ENCODE results near the gene SMURF1.

SMURF1 gene

DNA sequence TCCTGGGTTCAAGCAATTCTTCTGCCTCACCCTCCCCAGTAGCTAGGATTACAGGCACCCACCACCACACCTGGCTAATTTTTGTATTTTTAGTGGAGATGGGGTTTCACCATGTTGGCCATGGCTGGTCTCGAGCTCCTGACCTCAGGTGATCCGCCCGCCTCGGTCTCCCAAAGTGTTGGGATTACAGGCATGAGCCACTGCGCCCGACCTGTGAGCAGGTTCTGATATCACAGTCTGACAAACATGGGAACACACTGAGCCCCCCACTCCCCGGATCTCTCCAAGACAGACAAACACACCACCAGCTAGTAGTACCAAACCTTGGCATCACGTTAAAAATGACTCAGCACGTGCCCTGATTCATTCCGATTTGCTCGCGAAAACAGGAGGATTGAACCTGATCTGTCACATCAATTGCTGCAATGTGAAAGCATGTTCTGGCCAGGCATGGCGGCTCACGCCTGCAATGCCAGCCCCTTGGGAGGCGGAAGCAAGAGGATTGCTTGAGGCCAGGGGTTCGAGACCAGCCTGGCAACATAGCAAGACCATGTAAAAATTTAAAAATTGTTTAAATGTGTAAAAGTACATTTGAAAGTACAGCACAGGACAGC lies 106.5 kb downstream of the SMURF1 start:
- Histone ChIP-seq H3K9me3 (no peaks in the 10 kb centered on the region), H3K27me3 (no peaks in the 10 kb centered on the region), H3K9ac (peak overlapping the region; percentile 87), H3K4me2 (peak overlapping the region; percentile 97), H3K4me1 (peaks cover 93% of the 10 kb centered on the region), H4K20me1 (no peaks in the 10 kb centered on the region; the same call in 1 of the 2 replicates), H3K4me3 (peak overlapping the region; percentile 73; the same call in 1 of the 2 replicates), H3K27ac (peak overlapping the region; percentile 98), H3K36me3 (peaks cover 83% of the 10 kb centered on the region)
- TF ChIP-seq Cebpa-rat (IDR thresholded peaks at IDR 0.05): no peak

DNA sequence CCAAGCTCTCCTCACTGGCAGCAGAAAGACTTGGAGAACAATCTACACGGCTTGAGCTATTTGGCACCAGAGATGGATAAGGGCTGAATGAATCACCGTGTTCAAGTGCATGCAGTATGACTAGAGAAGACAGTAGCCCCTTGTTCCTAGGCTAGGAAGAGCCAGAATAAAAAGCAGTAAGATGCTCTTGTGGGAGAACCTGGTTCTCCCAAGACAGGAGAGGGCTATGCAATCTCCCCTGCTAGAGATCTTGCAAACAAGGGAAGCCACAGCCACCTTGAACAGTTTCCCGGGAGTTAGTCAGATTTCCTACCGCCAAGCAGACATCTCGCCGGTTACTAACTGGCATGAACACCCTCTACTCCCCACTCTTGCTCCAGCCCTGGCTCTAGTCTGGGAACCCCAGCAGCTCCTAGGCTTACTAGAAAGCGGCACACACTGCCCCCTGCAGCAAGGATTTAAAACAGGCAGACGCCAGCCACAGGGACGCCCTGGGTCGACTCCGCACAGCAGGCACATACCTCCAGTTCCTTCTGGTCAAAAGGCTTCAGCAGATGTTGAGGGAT lies 107.3 kb downstream of the SMURF1 start:
- TF ChIP-seq Cebpa-rat (IDR thresholded peaks at IDR 0.05): no peak
- peak overlapping the region; percentile 97 for H3K4me2 ChIP-seq
- no peaks in the 10 kb centered on the region for H3K27me3 ChIP-seq
- H4K20me1 ChIP-seq: no peaks in the 10 kb centered on the region; the same call in 1 of the 2 replicates
- peak overlapping the region; percentile 98 for H3K27ac ChIP-seq
- H3K4me1 ChIP-seq: peaks cover 97% of the 10 kb centered on the region
- H3K9ac ChIP-seq: peak overlapping the region; percentile 87
- peak overlapping the region; percentile 73 for H3K4me3 ChIP-seq
- H3K36me3 ChIP-seq: peaks cover 83% of the 10 kb centered on the region
- H3K9me3 ChIP-seq: no peaks in the 10 kb centered on the region

DNA sequence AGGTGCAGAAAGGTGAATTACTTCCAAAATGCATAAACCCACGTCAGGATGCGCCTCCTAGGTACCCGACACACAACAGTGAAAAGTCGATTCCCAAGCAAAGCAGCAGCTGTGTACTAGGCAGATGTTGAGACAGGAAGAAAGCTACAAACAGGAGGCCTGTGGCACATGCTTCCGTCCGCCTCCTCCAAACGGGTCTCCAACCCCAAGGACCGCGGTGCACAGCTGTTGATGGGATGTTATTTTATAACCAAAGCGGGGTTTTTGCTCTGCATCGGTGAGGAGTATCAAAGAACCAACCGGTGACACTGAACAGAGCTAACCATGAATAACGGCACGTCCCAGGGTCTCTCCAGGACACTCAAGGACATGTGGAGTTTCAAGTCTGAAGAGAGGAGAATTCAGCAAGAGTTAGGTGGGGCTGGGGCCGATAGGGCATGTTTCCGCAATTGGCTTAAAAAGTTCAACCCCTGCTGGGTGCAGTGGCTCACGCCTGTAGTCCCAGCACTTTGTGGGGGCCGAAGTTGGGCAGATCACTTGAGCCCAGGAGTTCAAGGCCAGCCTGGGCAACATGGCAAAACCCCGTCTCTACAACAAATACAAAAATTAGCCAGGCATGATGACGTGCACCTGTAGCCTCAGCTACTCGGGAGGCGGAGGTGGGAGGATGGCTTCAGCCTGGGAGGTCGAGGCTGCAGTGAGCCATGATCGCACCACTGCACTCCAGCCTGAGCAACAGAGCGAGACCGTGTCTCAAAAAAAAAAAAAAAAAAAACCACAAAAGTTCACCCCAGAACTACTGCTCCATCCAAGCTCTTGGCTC lies 108.0 kb downstream of the SMURF1 start:
- Histone ChIP-seq H3K27me3 (no peaks in the 10 kb centered on the region), H4K20me1 (no peaks in the 10 kb centered on the region; the same call in 1 of the 2 replicates), H3K9me3 (no peaks in the 10 kb centered on the region), H3K9ac (peak overlapping the region; percentile 87), H3K4me3 (peak overlapping the region; percentile 73), H3K4me2 (peak overlapping the region; percentile 97), H3K27ac (peak overlapping the region; percentile 98), H3K36me3 (peaks cover 83% of the 10 kb centered on the region), H3K4me1 (peaks cover 98% of the 10 kb centered on the region)
- TF ChIP-seq Cebpa-rat (IDR thresholded peaks at IDR 0.05): no peak

DNA sequence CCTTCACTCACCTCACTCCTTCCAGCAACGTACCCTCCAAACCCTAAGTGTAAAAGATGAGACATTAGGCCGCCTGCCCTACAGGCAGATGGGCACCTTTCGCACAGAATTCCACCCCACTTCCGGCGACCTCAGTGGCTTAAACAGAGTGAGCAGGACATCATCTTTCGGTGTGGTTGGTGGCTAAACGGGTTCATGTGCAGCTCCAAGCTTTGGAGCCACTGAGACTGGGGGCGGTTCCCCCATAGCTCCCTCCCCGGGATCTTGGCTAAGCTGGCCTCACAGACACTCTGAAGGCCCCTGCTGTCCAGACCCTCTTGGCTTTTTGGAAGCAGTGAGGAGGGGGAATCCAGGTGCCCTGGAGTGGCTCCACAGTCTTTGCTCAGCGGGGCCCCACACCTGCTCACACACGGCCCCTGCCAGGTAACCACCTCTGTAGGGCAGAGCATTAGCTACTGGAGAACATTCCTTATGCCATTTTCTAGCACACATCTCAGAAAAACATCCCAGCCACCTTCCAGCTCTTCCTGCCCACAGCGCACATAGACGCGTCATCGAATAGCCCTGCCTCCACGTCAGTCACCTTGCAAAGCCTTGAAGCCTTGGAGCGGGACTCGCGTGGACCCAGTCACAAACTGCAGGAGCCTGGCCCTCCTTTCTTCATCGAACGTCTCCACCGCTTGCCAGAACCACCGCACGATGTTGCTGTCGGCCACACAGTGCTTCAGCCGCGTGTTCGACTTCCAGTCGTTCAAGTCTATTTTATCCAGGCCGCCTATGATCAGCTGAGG lies 108.8 kb downstream of the SMURF1 start:
- Histone ChIP-seq H3K9ac (peak overlapping the region; percentile 87), H3K27me3 (no peaks in the 10 kb centered on the region), H3K36me3 (peaks cover 84% of the 10 kb centered on the region), H4K20me1 (no peaks in the 10 kb centered on the region; the same call in 1 of the 2 replicates), H3K4me2 (peak overlapping the region; percentile 97), H3K27ac (peak overlapping the region; percentile 98), H3K4me1 (peaks cover 98% of the 10 kb centered on the region), H3K9me3 (no peaks in the 10 kb centered on the region), H3K4me3 (peak overlapping the region; percentile 73)
- no peak for TF ChIP-seq Cebpa-rat (IDR thresholded peaks at IDR 0.05)

DNA sequence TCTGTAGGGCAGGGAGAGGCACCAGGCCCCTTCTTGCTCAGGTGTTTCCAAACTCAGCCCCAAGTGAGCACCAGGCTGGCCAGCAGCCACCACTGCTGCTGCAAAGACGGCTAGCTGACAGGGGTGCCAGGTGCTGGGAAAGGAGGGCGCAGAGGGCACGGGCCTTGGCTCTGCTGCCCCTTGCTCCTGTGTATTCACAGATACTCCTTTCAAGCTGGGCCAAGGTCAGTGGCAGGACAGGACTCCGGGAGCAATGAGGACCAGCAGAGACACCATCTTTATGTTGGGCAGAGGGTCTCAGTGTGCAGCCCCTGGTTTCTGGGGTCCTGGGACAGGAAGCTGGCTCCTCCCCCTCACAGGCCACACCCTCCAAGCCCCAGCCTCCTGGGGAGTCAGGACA lies 110.1 kb downstream of the SMURF1 start:
- TF ChIP-seq Cebpa-rat (IDR thresholded peaks at IDR 0.05): no peak
- Histone ChIP-seq H3K4me3 (peak overlapping the region; percentile 73), H3K27ac (peak overlapping the region; percentile 98), H3K9me3 (no peaks in the 10 kb centered on the region), H3K4me1 (peaks cover 98% of the 10 kb centered on the region), H3K36me3 (peaks cover 85% of the 10 kb centered on the region), H3K27me3 (no peaks in the 10 kb centered on the region), H4K20me1 (no peaks in the 10 kb centered on the region; the same call in 1 of the 2 replicates), H3K9ac (peak overlapping the region; percentile 87), H3K4me2 (peak overlapping the region; percentile 97)

DNA sequence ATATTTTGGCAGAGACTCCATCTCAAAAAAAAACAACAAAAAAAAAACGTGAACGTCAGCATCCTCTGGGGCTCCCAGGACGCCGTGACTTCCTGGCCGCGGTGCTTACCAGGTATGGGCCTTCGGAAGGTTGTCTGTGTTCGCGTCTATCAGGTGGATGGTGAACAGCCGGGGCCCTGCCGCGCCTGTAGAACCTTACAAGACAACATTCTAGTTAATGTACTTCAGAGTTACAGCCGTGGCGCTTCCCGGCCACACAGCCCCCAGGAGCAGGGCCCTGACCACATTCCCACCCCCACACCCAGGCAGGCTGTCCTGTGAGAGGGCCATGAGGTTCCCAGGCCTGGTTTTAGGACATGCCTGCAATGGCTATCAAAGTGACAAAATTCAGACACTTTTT lies 111.0 kb downstream of the SMURF1 start:
- Histone ChIP-seq H3K27ac (peak overlapping the region; percentile 98), H3K4me3 (peak overlapping the region; percentile 73), H3K9ac (peak overlapping the region; percentile 87), H3K36me3 (peaks cover 85% of the 10 kb centered on the region), H3K4me2 (peak overlapping the region; percentile 97), H4K20me1 (no peaks in the 10 kb centered on the region; the same call in 1 of the 2 replicates), H3K4me1 (peaks cover 91% of the 10 kb centered on the region), H3K27me3 (no peaks in the 10 kb centered on the region), H3K9me3 (no peaks in the 10 kb centered on the region)
- no peak for TF ChIP-seq Cebpa-rat (IDR thresholded peaks at IDR 0.05)

DNA sequence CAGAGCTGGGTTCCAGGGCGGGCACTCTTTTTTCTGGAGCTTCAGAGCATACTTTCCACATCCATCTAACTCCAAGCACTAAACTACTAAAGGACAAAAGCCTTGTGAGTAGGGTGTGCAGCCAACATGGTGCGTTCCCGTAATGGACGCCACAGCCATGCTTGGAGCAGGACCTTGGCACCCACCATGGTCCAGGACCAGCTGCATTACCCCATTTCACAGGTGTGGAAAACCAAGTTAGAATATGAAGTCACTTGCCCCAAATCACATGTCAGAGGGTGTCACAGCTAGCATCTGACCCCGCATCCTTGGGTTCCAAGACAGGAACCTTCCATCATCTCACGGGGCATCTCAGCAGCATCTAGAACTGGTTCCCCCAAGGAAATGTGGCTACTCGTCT lies 112.4 kb downstream of the SMURF1 start:
- TF ChIP-seq Cebpa-rat (IDR thresholded peaks at IDR 0.05): no peak
- Histone ChIP-seq H3K9ac (no peak overlapping the region), H3K27me3 (no peaks in the 10 kb centered on the region), H3K4me2 (peak overlapping the region; percentile 97), H3K9me3 (no peaks in the 10 kb centered on the region), H3K27ac (peak overlapping the region; percentile 19; the same call in 1 of the 2 replicates), H3K36me3 (peaks cover 84% of the 10 kb centered on the region), H4K20me1 (no peaks in the 10 kb centered on the region; the same call in 1 of the 2 replicates), H3K4me1 (peaks cover 77% of the 10 kb centered on the region), H3K4me3 (no peak overlapping the region)

DNA sequence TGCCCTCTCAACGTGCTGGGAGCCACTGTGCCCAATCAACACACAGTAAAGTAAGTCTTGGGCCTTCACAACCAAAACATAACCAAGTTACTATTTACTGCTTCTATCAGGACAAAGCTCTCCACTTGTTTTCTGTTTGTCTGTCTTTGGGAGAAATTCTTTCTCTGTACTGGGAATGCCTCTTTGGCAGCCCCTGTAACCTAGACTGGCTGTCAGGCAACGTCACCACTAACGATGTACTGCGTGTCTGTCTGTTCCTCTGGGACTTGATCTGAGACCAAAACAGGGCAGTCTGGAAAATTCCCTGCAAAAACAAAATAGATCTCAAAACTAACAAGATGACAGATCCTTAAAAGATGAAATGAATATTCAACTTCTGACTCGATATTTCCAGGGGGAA lies 113.0 kb downstream of the SMURF1 start:
- Histone ChIP-seq H3K27me3 (no peaks in the 10 kb centered on the region), H3K9me3 (no peaks in the 10 kb centered on the region), H3K9ac (no peak overlapping the region), H3K4me3 (no peak overlapping the region), H3K27ac (0 out of 2 replicates have a peak overlapping the region, but pooled peaks have one; percentile 33), H3K4me2 (peak overlapping the region; percentile 97), H3K36me3 (peaks cover 84% of the 10 kb centered on the region), H4K20me1 (no peaks in the 10 kb centered on the region; the same call in 1 of the 2 replicates), H3K4me1 (peaks cover 71% of the 10 kb centered on the region)
- TF ChIP-seq Cebpa-rat (IDR thresholded peaks at IDR 0.05): no peak

DNA sequence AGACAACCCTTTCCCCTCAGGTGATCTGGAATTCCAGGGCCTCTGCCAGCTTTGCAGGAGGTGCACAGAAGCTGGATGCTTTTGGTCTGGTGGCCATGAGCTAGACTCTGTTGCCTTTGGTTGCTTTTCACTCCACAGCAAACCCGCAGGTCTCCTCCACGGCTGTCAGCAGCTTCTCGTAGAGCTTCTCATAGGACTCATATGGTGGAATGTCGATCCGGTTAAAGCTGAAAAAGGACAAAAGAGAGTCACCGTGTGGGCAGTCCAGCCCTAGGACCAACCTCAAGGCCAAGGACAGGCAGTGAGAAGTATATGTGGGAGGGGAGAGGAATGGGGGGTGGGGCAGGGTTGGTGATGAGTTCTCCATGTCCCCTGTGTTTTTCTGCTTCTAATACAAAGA lies 113.5 kb downstream of the SMURF1 start:
- no peaks in the 10 kb centered on the region; the same call in 1 of the 2 replicates for H4K20me1 ChIP-seq
- peaks cover 68% of the 10 kb centered on the region for H3K4me1 ChIP-seq
- TF ChIP-seq Cebpa-rat (IDR thresholded peaks at IDR 0.05): no peak
- H3K4me3 ChIP-seq: no peak overlapping the region
- H3K27me3 ChIP-seq: no peaks in the 10 kb centered on the region
- H3K4me2 ChIP-seq: 0 out of 2 replicates have a peak overlapping the region, but pooled peaks have one; percentile 10
- peaks cover 84% of the 10 kb centered on the region for H3K36me3 ChIP-seq
- no peaks in the 10 kb centered on the region for H3K9me3 ChIP-seq
- H3K9ac ChIP-seq: no peak overlapping the region
- peak overlapping the region; percentile 33; the same call in 1 of the 2 replicates for H3K27ac ChIP-seq

Data from BLaER1 (cell line).